Measurements from ENCODE around the gene CMIP. TPM values are rescaled to one million over a fixed set of nuclear protein-coding genes. Genes with fewer than 3 reads are reported as not detected.
A peak's percentile ranks its signal among the peaks of the same experiment; 100 is the strongest.

The CMIP gene
- total RNA-seq, 1 experiment from 2014 or later = 63.7 TPM

DNA sequence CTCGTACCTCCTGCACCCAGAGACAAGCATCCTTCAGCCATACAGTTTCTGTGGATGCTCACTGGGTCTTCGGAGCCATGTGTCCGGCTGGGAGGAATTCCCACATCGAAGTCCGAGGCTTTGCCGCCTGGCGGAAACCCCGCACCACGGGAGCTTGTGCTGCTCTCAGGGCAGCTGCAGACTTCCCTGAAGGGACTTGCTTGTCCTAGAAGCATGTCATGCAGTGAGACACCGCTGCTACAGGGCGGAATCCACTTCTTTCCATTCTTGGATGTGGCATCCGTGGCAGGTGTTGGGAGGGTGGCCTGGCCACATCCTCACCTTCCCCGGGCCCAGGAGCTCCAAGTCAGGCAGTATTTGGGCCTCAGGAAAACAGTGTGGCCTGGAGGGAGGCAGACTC, 122.5 kb downstream of the CMIP start (continued):
- TF ChIP-seq ELF4 (CRISPR knock-in tag; IDR thresholded peaks at IDR 0.05; ENCODE audit: low read depth) (no peak), NFYB (CRISPR knock-in tag; conservative IDR thresholded peaks at IDR 0.05; ENCODE audit: low read depth) (no peak), ZNF219 (CRISPR knock-in tag; IDR thresholded peaks at IDR 0.05; ENCODE audit: borderline replicate concordance) (no peak), ATF2 (CRISPR knock-in tag; IDR thresholded peaks at IDR 0.05; ENCODE audit: borderline replicate concordance, low read depth) (no peak), GRHL2 (CRISPR knock-in tag; IDR thresholded peaks at IDR 0.05; ENCODE audit: insufficient replicate concordance, severe bottlenecking) (no peak), MXD4 (CRISPR knock-in tag; IDR thresholded peaks at IDR 0.05; ENCODE audit: borderline replicate concordance) (no peak), ZNF396 (CRISPR knock-in tag; IDR thresholded peaks at IDR 0.05; ENCODE audit: borderline replicate concordance) (no peak)
- TF ChIP-seq, protein P1, sequence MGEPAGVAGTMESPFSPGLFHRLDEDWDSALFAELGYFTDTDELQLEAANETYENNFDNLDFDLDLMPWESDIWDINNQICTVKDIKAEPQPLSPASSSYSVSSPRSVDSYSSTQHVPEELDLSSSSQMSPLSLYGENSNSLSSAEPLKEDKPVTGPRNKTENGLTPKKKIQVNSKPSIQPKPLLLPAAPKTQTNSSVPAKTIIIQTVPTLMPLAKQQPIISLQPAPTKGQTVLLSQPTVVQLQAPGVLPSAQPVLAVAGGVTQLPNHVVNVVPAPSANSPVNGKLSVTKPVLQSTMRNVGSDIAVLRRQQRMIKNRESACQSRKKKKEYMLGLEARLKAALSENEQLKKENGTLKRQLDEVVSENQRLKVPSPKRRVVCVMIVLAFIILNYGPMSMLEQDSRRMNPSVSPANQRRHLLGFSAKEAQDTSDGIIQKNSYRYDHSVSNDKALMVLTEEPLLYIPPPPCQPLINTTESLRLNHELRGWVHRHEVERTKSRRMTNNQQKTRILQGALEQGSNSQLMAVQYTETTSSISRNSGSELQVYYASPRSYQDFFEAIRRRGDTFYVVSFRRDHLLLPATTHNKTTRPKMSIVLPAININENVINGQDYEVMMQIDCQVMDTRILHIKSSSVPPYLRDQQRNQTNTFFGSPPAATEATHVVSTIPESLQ (CRISPR knock-in tag; IDR thresholded peaks at IDR 0.05) = no peak

DNA sequence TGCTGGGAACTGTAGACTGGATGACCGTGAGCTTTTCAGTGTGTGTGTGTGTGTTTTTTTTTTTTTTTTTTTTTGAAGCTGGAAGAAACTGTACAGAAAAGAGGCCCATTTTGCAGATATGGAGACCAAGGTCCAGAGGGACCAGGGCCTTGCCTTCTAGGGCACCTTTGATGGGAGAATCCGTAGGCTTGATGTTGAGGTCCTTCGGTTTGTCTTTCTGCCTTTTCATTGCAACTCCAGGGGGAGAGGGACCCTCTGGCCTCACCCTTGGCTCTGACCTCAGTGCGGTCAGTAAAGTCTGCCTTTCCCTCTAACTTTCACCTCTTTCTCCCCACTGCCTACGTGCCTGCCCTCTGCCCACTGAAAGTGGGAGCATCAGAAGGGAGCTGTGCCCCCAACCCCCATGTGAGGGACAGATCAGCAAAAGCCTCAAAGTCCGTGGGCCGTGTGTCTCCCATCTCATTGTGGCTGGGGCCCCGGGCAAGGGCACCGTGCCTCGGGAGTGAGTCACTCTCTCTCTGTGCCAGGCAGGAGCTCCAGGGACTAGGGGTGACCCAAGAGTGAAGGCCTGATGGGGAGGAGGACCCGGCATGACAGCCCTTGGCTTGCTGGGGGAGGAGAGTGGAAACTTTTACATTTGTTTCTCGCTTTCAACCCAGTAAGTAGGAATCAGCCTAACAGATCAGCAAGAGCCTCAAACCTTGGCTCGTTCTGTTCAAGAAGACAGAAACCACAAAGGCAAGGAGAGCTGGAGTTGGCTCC, 123.6 kb downstream of the CMIP start:
- ChIA-PET CTCF (interaction anchor here (0.6 to 2.1 kb wide), 3 partner anchors 18 to 182 kb away, joined by 3 to 9 read pairs (median 5); no protein-coding TSS in a partner anchor), POLR2A (no interaction called here)
- peaks cover 35% of the 10 kb centered on the region for H3K4me1 Mint-ChIP-seq
- H3K27me3 Mint-ChIP-seq (ENCODE audit: low read depth) = no peaks in the 10 kb centered on the region
- H3K27ac Mint-ChIP-seq = peak overlapping the region; percentile 64; the same call in 1 of the 2 replicates
- no peaks in the 10 kb centered on the region for H3K36me3 Mint-ChIP-seq
- H3K9me3 Mint-ChIP-seq = no peaks in the 10 kb centered on the region
- TF ChIP-seq ATF1 (CRISPR knock-in tag; IDR thresholded peaks at IDR 0.05) = no peak
- TF ChIP-seq CREM (CRISPR knock-in tag; IDR thresholded peaks at IDR 0.05) = no peak
- TF ChIP-seq, protein P2, sequence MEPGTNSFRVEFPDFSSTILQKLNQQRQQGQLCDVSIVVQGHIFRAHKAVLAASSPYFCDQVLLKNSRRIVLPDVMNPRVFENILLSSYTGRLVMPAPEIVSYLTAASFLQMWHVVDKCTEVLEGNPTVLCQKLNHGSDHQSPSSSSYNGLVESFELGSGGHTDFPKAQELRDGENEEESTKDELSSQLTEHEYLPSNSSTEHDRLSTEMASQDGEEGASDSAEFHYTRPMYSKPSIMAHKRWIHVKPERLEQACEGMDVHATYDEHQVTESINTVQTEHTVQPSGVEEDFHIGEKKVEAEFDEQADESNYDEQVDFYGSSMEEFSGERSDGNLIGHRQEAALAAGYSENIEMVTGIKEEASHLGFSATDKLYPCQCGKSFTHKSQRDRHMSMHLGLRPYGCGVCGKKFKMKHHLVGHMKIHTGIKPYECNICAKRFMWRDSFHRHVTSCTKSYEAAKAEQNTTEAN (CRISPR knock-in tag; IDR thresholded peaks at IDR 0.05) = no peak
- TF ChIP-seq FOXJ3 (CRISPR knock-in tag; IDR thresholded peaks at IDR 0.05; ENCODE audit: borderline replicate concordance) = no peak
- TF ChIP-seq NR2C2 (CRISPR knock-in tag; IDR thresholded peaks at IDR 0.05) = no peak
- TF ChIP-seq ZNF317 (CRISPR knock-in tag; IDR thresholded peaks at IDR 0.05; ENCODE audit: borderline replicate concordance, low read depth) = no peak
- TF ChIP-seq, protein P3, sequence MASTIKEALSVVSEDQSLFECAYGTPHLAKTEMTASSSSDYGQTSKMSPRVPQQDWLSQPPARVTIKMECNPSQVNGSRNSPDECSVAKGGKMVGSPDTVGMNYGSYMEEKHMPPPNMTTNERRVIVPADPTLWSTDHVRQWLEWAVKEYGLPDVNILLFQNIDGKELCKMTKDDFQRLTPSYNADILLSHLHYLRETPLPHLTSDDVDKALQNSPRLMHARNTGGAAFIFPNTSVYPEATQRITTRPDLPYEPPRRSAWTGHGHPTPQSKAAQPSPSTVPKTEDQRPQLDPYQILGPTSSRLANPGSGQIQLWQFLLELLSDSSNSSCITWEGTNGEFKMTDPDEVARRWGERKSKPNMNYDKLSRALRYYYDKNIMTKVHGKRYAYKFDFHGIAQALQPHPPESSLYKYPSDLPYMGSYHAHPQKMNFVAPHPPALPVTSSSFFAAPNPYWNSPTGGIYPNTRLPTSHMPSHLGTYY (CRISPR knock-in tag; IDR thresholded peaks at IDR 0.05) = no peak
- TF ChIP-seq, protein P4, sequence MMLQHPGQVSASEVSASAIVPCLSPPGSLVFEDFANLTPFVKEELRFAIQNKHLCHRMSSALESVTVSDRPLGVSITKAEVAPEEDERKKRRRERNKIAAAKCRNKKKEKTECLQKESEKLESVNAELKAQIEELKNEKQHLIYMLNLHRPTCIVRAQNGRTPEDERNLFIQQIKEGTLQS (CRISPR knock-in tag; conservative IDR thresholded peaks at IDR 0.05) = no peak
- TF ChIP-seq PRDM15 (CRISPR knock-in tag; IDR thresholded peaks at IDR 0.05) = no peak
- TF ChIP-seq ZNF219 (CRISPR knock-in tag; IDR thresholded peaks at IDR 0.05; ENCODE audit: borderline replicate concordance) = no peak
- no peak for TF ChIP-seq TCF7 (CRISPR knock-in tag; IDR thresholded peaks at IDR 0.05; ENCODE audit: low read depth)
- TF ChIP-seq TEAD1 (CRISPR knock-in tag; IDR thresholded peaks at IDR 0.05) = no peak
- no peak for TF ChIP-seq JUN (CRISPR knock-in tag; IDR thresholded peaks at IDR 0.05)
- TF ChIP-seq ETV6 (CRISPR knock-in tag; IDR thresholded peaks at IDR 0.05) = no peak
- TF ChIP-seq SMAD3 (CRISPR knock-in tag; IDR thresholded peaks at IDR 0.05; ENCODE audit: borderline replicate concordance) = no peak
- TF ChIP-seq, protein P5, sequence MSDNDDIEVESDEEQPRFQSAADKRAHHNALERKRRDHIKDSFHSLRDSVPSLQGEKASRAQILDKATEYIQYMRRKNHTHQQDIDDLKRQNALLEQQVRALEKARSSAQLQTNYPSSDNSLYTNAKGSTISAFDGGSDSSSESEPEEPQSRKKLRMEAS (CRISPR knock-in tag; IDR thresholded peaks at IDR 0.05) = no peak
- no peak for DNase-seq (ENCODE audit: low spot score)
- ATAC-seq = no peak
- no peak overlapping the region for H3K4me3 Mint-ChIP-seq

All from WTC11 (cell line).